SK-N-SH (cell line): Measurements from ENCODE around the gene DTX1. TPM values are rescaled to one million over a fixed set of nuclear protein-coding genes. Genes with fewer than 3 reads are reported as not detected.

ENCODE experiments used
- CTCF ChIA-PET: fragments of 300-600, 350-600 bp; formaldehyde crosslinking; extraction: SDS; loops from one replicate; lab custom pipeline; 2021; lab: Yijun Ruan, JAX
- POLR2A ChIA-PET: fragments of 350-600 bp; sonication (Branson Sonifier 250); formaldehyde crosslinking; extraction: SDS; loops from one replicate; lab custom pipeline; 2020; ENCODE audit warnings: antibody characterized with exemption, inconsistent platforms; lab: Yijun Ruan, JAX
- DNase-seq: peaks from one replicate; pipeline ENCODE4 v3.0.0; 2012
- H2AFZ ChIP-seq: fragments of 200-600 bp; sonication (generic); 2 replicates; pipeline ENCODE4 v1.8.1; 2016; ENCODE audit warnings: antibody characterized with exemption, mild to moderate bottlenecking, low read depth
- H3F3A ChIP-seq: fragments of 200-600 bp; sonication (generic); replicated peaks from 2 replicates; pipeline ENCODE3; 2016; ENCODE audit warnings: antibody characterized with exemption, mild to moderate bottlenecking; ENCODE audit not compliant: insufficient read depth
- H3K27ac ChIP-seq, 2 experiments: fragments of 200-500 bp in 1 of 2; fragments of 200-600 bp in 1 of 2; sonication (Bioruptor generic) in 1 of 2; sonication (generic), shearing (Covaris generic) in 1 of 2; 2 replicates each; pipeline versions ENCODE4 v1.5.1 to v1.6.1; 2014 to 2016; ENCODE audit warnings: low read depth in 2 of 2, inconsistent platforms in 1 of 2, low read length in 1 of 2, mild to moderate bottlenecking in 1 of 2, mixed read lengths in 1 of 2
- H3K27me3 ChIP-seq: fragments of 200-600 bp; sonication (generic), shearing (Covaris generic); 2 replicates; pipeline ENCODE4 v1.6.1; 2016; ENCODE audit warnings: mixed run types; ENCODE audit not compliant: insufficient read depth
- H3K36me3 ChIP-seq, 2 experiments: fragments of 200-500 bp in 1 of 2; fragments of 200-600 bp in 1 of 2; sonication (Bioruptor generic) in 1 of 2; sonication (generic) in 1 of 2; replicated peaks in 1 of 2; 2 replicates each; pipeline versions ENCODE3 to v1.5.1; 2014 to 2016; ENCODE audit warnings: low read length in 1 of 2, mild to moderate bottlenecking in 1 of 2; ENCODE audit not compliant: insufficient read depth in 2 of 2, control insufficient read depth in 1 of 2
- H3K4me1 ChIP-seq, 2 experiments: fragments of 200-500 bp in 1 of 2; fragments of 200-600 bp in 1 of 2; sonication (Bioruptor generic) in 1 of 2; sonication (generic), shearing (Covaris generic) in 1 of 2; 2 replicates each; pipeline versions ENCODE4 v1.5.1 to v1.6.1; 2014 to 2016; ENCODE audit warnings: low read depth in 1 of 2, low read length in 1 of 2, mixed run types in 1 of 2; ENCODE audit not compliant: insufficient read depth in 2 of 2, control insufficient read depth in 1 of 2
- H3K4me2 ChIP-seq: fragments of 200-600 bp; sonication (generic), shearing (Covaris generic); 2 replicates; pipeline ENCODE4 v1.6.1; 2017; ENCODE audit warnings: mixed run types
- H3K4me3 ChIP-seq, 2 experiments: fragments of 200-500 bp in 1 of 2; fragments of 200-600 bp in 1 of 2; sonication (Bioruptor generic) in 1 of 2; sonication (generic), shearing (Covaris generic) in 1 of 2; 2 replicates each; pipeline versions ENCODE4 v1.5.1 to v1.8.1; 2014 to 2016; ENCODE audit warnings: low read depth in 2 of 2, inconsistent platforms in 1 of 2, low read length in 1 of 2, mild to moderate bottlenecking in 1 of 2, mixed read lengths in 1 of 2, moderate library complexity in 1 of 2
- H3K79me2 ChIP-seq: fragments of 200-600 bp; sonication (generic); 2 replicates; pipeline ENCODE4 v1.8.1; 2017; ENCODE audit warnings: mild to moderate bottlenecking; ENCODE audit not compliant: insufficient read depth
- H3K9ac ChIP-seq: fragments of 200-600 bp; sonication (generic); 2 replicates; pipeline ENCODE4 v1.6.1; 2017; ENCODE audit warnings: mixed run types
- H3K9me2 ChIP-seq: fragments of 200-600 bp; sonication (generic); 2 replicates; pipeline ENCODE4 v1.6.1; 2017; ENCODE audit warnings: mixed run types
- H3K9me3 ChIP-seq: fragments of 200-600 bp; sonication (generic); 2 replicates; pipeline ENCODE4 v1.6.1; 2017; ENCODE audit warnings: mixed run types, mild to moderate bottlenecking, moderate library complexity
- H4K20me1 ChIP-seq: fragments of 200-600 bp; sonication (generic); 2 replicates; pipeline ENCODE4 v1.6.1; 2017; ENCODE audit warnings: mild to moderate bottlenecking, mixed run types; ENCODE audit not compliant: insufficient read depth
- GATA2 ChIP-seq: sonication (generic); formaldehyde crosslinking; IDR thresholded peaks from 2 replicates; pipeline ENCODE4 v1.5.0; 2020; ENCODE audit warnings: mild to moderate bottlenecking, missing genetic modification reagents
- JUND ChIP-seq: IDR thresholded peaks from 2 replicates; pipeline ENCODE4 v1.4.0; 2012
- MXI1 ChIP-seq: IDR thresholded peaks from 2 replicates; pipeline ENCODE4 v1.6.1; 2012; ENCODE audit warnings: mild to moderate bottlenecking, low read depth, low read length, improper control_type of control experiment
- SIN3A ChIP-seq: IDR thresholded peaks from 2 replicates; pipeline ENCODE4 v1.6.1; 2012; ENCODE audit warnings: low read depth, mild to moderate bottlenecking, low read length, moderate library complexity, borderline replicate concordance
- USF2 ChIP-seq: fragments of 150-350 bp; IDR thresholded peaks from 2 replicates; pipeline ENCODE4 v1.6.1; 2017; ENCODE audit warnings: antibody characterized with exemption, low read length, low read depth, borderline replicate concordance
- WGBS: methylation state at CpG from one replicate; pipeline ENCODE4 v1.1.6; 2017; ENCODE audit warnings: low lambda C conversion rate; 5-methylcytosine and 5-hydroxymethylcytosine counted together
- polyA plus RNA-seq, 3 experiments: library from polyadenylated mRNA; depleted of rRNA; stranded (reverse); fragments of >200 nt; gene quantifications; 2 replicates each; pipeline ENCODE4 v1.2.3, GENCODE V29; 2012
- TF ChIP-seq, protein P1 (sequence below): fragments of 200-600 bp; sonication (generic); IDR thresholded peaks from 2 replicates; pipeline ENCODE4 v1.6.1; 2017; ENCODE audit warnings: antibody characterized with exemption, mild to moderate bottlenecking, moderate library complexity
- TF ChIP-seq, protein P2 (sequence below): IDR thresholded peaks from 2 replicates; pipeline ENCODE4 v1.6.1; 2012; ENCODE audit warnings: mild to moderate bottlenecking, low read depth, low read length, moderate library complexity

Gene DTX1
- polyA plus RNA-seq, 1 of the 3 experiments (the other 2 are of a cell fraction): 0.72 TPM

GRCh38 chr12:113021500-113021899 is 35.0 kb upstream of the DTX1 start (continued):
- TF ChIP-seq, protein P1, sequence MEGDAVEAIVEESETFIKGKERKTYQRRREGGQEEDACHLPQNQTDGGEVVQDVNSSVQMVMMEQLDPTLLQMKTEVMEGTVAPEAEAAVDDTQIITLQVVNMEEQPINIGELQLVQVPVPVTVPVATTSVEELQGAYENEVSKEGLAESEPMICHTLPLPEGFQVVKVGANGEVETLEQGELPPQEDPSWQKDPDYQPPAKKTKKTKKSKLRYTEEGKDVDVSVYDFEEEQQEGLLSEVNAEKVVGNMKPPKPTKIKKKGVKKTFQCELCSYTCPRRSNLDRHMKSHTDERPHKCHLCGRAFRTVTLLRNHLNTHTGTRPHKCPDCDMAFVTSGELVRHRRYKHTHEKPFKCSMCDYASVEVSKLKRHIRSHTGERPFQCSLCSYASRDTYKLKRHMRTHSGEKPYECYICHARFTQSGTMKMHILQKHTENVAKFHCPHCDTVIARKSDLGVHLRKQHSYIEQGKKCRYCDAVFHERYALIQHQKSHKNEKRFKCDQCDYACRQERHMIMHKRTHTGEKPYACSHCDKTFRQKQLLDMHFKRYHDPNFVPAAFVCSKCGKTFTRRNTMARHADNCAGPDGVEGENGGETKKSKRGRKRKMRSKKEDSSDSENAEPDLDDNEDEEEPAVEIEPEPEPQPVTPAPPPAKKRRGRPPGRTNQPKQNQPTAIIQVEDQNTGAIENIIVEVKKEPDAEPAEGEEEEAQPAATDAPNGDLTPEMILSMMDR: no peak
- TF ChIP-seq, protein P2, sequence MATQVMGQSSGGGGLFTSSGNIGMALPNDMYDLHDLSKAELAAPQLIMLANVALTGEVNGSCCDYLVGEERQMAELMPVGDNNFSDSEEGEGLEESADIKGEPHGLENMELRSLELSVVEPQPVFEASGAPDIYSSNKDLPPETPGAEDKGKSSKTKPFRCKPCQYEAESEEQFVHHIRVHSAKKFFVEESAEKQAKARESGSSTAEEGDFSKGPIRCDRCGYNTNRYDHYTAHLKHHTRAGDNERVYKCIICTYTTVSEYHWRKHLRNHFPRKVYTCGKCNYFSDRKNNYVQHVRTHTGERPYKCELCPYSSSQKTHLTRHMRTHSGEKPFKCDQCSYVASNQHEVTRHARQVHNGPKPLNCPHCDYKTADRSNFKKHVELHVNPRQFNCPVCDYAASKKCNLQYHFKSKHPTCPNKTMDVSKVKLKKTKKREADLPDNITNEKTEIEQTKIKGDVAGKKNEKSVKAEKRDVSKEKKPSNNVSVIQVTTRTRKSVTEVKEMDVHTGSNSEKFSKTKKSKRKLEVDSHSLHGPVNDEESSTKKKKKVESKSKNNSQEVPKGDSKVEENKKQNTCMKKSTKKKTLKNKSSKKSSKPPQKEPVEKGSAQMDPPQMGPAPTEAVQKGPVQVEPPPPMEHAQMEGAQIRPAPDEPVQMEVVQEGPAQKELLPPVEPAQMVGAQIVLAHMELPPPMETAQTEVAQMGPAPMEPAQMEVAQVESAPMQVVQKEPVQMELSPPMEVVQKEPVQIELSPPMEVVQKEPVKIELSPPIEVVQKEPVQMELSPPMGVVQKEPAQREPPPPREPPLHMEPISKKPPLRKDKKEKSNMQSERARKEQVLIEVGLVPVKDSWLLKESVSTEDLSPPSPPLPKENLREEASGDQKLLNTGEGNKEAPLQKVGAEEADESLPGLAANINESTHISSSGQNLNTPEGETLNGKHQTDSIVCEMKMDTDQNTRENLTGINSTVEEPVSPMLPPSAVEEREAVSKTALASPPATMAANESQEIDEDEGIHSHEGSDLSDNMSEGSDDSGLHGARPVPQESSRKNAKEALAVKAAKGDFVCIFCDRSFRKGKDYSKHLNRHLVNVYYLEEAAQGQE: no peak
- TF ChIP-seq JUND: no peak
- TF ChIP-seq GATA2 (CRISPR knock-in tag): no peak

DNA sequence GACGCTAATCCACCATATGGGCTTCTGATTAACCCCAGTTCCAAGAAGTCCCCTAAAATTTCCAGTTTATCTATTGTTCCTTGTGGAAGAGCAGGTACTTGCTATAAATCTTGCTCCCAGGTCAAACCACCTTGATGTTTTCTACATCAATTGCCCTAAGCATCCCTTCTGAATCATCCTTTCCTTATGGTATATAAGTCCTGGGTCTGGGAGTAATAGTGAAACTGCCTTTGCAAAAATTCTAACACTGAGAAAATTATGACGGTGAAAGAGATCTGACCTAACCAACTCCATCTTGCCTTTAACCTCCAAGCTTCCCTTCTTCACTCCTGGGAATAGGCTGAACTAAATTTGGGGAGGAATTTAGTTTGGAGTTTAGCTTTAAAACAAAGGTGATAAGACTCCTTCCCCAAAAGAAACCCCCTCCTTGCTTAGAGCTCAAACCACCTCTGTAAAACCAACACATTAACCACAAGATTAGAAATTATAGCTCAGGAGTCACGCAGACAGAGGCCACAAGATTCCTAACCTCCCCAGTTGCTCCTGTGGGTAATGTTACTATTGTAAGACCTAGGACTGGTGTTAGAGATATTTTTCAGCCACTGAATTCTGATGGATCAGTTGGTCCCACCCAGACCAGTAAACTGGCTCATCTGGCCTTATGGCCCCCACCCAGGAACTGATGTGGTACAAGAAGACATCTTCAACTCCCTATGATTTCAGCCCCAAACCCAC is 33.8 kb upstream of the DTX1 start:
- no peak for DNase-seq
- CTCF ChIA-PET: interaction anchor here (1.2 to 1.4 kb wide), 2 partner anchors 11 to 20 kb away, joined by 3 read pairs; no protein-coding TSS in a partner anchor
- Histone ChIP-seq H3K4me1 (no peaks in the 10 kb centered on the region), H3K4me2 (no peak overlapping the region), H3K9ac (no peak overlapping the region), H3K27me3 (no peaks in the 10 kb centered on the region; the same call in 1 of the 2 replicates), H4K20me1 (no peaks in the 10 kb centered on the region), H2AFZ (no peak overlapping the region), H3K36me3 (no peaks in the 10 kb centered on the region), H3K4me3 (no peak overlapping the region), H3K27ac (no peak overlapping the region), H3F3A (no peaks in the 10 kb centered on the region), H3K9me3 (no peaks in the 10 kb centered on the region), H3K79me2 (no peaks in the 10 kb centered on the region), H3K9me2 (no peaks in the 10 kb centered on the region)
- WGBS: 55% methylated on average over 3 of the region's 3 CpGs
- POLR2A ChIA-PET: no interaction called here
- TF ChIP-seq MXI1 (no peak), USF2 (no peak), SIN3A (no peak)
